ENCODE measurements around the gene BOD1L1.
"Not testable (repeated sequence)": the region's sequence is repeated elsewhere in the genome, so short reads cannot be mapped to it uniquely, and the experiment has no call there.

The BOD1L1 gene

GRCh38 chr4:13618212-13618806 lies 9.2 kb downstream of the BOD1L1 start:
- no peak for DNase-seq

- no peak for DNase-seq
Measured at GRCh38 chr4:13617801-13618200, 9.7 kb downstream of the BOD1L1 start.

- DNase-seq, result no peak
Measured at GRCh38 chr4:13616597-13616996, 10.9 kb downstream of the BOD1L1 start.

DNA sequence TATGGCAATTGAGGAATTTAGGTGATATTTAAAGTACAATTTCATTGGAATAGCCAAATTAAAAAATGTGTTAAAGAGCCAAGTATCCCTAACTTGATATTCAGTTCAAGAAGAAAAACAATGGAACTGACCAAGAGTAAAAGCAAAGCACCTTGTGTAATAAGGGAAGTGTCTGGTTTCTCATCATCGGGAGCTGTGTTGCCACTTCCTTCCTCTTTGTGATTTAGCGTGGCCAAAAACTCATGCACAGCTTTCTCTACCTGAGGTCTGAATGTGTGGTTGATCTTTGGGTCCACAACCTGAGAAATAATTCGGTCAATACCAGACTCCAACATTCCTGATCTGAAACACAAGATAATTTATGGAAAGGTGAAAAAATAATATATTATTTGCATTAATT lies 12.4 kb downstream of the BOD1L1 start:
- DNase-seq, result no peak

DNA sequence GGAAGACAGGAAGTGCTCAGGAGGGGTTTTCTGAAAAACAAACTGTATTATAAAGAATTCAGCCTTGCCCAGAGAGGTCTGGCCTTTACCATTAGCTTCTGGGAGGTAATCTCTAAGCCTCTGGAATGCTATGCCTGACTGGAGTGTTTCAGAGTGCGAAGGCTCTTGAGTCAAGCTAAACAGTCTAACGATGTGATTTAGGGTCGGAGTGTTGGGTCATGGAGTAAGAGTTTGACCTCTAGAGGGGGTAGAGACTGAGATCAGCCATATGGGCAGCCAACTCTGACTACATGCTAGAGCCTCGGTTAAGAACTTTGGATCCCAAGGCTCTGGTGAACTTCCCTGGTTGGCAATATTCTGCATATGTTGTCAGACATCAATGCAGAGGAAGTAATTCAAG lies 15.0 kb downstream of the BOD1L1 start:
- no peak for DNase-seq

GRCh38 chr4:13611283-13611842 lies 16.2 kb downstream of the BOD1L1 start:
- DNase-seq, result no peak

DNA sequence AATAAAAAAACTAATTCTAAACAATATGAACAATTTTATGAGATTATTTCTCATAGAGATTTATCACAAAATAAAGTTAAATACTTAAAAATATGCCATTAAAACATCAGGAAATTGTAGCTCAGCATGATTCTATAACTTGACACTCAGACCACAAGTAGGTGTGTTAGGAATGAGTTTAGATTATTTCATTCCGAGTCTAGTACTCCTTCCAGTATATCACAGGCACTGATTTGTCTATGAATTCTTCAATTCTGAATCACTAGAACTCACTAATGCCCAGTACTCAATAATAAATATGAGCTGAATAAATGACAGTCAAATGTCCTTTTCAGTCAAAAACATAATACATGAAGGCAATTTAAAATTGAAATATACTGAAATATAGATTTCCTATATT lies 22.2 kb downstream of the BOD1L1 start:
- no peak for DNase-seq

DNA sequence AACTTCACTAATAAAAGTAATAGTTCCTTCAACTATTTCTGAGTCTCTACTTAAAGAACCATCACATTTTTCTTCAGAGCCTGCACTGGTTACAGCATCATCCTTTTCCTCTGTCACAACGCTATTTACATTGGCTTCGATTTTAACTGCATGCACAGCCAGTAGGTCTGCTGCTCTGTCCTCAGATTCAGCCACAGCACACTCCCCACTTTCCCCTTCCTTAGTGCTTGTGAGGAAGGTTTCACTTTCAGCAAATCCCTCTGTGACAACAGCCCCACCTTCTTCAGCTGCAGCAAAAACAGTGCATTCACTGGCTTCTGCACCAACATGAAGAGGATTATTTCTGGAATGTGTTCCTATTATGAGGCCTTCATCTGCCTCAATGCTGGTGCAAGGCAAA lies 25.7 kb downstream of the BOD1L1 start:
- DNase-seq, result no peak

DNA sequence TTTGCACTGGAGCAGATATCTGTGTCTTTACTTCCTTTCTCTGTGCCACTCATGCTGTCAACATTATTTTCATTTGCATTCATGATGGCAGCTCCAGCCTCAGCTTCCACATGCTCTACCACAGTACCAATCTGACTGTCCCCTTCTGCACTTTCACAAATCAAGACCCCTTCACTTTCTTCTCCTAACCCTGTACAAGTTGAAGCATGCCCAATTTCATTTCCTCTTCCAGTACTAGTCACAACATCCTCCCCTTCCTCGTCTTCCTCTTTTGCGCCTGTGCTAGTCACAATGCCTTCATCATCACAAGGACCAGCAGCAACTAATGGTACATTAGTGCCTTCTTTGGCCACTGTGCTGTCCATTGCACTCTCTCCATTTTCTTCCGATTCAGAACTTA lies 26.5 kb downstream of the BOD1L1 start:
- no peak for DNase-seq

DNA sequence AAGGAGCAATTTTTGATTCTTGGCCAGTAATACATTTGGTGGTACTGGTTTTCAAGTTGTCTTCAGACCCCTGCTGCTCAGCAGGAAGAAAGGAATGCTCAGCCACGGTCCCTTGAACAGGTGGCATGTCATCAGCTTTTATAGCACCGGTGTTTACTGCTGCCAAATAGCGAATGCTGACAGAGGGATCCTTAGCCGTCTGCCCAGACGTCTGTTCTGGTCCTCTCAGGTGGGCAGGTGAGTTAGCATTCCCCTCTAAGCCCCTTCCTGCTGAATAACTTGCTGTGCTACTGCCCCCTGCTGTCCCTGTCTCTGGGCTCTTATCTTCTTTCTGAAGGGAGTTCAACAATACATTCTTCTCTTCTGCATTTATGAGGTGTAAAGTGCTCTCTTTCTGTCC lies 28.4 kb downstream of the BOD1L1 start:
- DNase-seq, result no peak

DNA sequence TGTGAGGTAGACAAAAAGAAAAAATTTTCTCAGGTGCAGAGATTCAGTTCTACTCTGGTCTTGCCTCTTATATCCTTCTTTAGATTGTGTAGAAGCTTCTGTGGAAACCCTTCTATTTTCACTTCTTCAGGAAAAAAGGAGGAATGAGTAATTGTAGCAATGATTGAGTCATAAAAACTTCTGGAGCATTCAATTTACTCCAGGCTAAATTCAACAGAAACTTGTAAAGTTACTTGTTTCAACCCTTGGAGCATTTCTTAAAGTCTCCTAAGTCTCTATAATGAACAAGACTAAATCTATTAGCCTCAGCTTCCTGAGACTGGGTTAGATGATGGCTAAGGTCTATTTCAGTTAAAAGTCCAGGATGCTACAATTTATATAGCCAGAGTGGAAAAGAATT lies 29.9 kb downstream of the BOD1L1 start:
- DNase-seq, result no peak

DNA sequence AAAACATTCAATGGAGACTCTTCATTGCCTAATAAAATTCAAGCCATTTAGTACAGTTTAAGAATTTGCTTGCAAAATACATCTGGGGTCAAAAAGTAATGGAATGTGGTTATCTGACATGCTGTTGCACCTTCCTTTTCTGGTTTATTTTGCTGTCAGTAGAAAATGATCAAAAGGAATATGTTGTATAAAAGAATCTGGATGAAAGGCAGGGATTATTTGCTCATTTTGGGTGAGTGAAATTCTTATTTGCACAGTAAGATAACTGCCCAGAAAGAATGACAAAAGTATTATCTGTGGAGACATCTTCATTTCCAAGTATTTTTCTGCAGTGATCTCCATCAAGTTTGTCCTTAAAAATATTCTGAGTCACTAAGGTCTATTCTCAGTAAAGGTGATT lies 30.4 kb downstream of the BOD1L1 start:
- no peak for DNase-seq

GRCh38 chr4:13592220-13592619 lies 35.3 kb downstream of the BOD1L1 start:
- DNase-seq, result no peak

DNA sequence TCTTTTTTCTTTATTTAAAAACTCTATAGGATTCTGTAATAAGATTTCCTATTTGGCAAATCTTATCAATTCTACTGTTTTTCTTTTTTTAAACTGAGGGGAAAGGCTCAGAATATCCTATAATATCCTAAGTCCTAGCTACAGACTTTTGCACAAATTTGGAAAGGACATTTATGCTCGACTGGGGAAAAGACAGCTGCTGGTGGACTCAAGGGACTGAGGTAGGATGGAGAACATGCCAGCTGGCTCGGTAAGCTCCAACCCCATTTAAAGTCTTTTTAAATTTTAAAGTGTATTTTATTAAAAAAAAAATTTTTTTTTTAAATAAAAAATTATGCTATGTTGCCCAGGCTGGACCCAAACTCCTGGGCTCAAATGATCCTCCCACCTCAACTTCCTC lies 36.8 kb downstream of the BOD1L1 start:
- no peak for DNase-seq

DNA sequence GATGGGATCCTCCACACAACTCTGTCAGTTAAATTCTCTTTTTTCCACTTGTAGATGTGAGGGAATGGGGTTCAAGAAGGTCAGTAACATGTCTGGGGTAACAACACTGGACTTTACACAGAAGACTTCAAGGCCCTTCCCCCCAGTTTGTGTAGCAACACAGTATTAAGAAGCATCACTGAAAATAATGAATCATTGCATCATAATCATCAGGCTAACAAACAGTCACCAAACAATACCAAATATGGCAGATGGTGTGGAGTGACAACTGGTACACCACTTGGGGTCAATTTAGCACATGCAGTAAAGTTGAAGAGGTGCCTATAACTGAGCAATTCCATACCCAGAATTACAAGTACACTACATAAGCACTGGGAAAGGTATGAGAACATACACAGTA lies 38.6 kb downstream of the BOD1L1 start:
- DNase-seq, result no peak

- DNase-seq, result no peak
Measured at GRCh38 chr4:13584481-13584880, 43.0 kb downstream of the BOD1L1 start.

DNA sequence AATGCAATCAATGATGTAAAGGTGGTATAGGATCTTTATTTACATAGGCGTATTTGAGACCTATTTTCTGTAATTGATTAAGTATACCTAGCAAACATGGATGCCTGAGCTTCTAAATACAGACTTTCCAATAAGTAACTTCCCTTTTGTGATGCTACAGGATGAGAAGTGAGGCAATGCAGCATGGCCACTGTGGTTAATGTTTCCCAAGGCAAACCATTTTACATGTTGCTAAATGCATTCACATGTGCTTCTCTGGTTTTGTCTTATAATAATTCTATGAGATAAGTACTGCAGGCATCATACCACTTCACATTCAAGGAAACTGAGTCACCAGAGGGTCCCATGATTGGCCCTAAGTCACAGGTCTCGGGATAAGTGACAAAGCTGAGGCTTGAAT lies 47.5 kb downstream of the BOD1L1 start:
- no peak for DNase-seq

DNA sequence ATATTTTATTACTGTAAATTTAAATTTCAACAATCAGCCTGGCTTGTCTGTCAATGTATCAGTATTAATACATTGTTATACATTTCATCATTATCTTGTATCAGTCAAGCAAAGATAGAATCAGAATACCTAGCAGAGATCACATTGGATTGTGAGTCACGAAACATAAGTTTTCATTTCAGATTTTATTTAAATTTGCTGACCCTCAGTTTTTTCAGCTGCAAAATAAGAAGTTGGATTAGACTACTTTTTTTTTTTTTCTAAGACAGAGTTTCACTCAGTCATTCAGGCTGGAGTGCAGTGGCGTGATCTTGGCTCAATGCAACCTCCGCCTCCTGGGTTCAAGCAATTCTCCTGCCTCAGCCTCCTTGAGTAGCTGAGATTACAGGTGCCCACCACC lies 49.9 kb downstream of the BOD1L1 start:
- no peak for DNase-seq

GRCh38 chr4:13570916-13571315 lies 56.6 kb downstream of the BOD1L1 start:
- no peak for DNase-seq

DNA sequence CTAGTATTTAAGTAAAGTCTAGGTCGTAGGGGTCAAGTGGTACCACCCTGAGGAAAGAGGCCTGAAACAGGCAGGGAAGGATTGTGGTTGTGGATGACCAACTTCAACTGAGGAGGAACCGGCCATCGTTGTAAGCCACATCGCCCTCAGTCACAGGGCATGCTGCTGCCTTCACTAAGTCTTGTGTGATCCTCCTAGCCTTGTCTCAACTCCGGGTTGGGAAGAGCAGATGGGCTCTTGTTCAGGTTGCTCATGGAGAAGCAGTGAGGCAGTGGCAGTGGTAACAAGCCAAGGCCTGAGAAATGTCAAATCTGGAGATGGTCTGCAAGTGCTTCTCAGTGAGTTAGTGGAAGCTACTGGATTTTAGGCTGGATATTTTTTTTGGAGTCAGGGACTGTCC lies 60.4 kb downstream of the BOD1L1 start:
- DNase-seq, result no peak

DNA sequence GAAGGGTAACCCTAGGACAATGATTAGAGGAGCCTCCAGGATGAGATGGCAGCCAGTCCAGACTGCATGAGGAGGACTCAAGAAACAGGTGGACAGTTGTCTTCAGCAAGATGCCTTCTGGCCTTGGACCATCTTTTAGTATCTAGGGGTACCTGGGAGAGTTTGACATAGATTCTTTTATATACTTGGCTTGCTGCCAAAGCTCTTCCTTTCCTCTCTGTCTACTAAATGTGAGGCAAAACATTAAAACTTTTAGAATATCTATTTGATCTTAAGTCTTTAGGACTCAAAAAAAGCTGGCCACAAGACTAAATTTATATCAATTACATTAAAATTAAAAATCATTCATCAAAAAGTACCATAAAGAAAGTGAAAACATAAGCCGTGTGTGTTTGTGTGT lies 64.6 kb downstream of the BOD1L1 start:
- no peak for DNase-seq

DNA sequence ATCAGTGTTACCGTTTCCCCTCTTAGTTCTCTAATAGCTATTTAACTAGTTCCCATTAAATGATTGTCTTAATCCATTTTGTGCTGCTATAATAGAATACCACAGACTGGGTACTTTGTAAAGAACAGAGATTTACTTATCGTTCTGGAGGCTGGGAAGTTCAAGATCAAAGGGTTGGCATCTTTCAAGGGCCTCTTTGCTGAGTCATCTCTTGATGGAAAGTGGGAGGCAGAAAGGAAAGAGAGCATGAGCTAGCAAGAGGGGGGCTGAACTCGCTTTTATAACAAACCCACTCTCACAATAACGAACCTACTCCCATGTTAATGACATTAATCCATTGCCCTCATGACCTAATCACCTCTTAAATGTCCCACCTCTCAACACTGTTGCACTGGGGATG lies 65.9 kb downstream of the BOD1L1 start:
- DNase-seq, result no peak

GRCh38 chr4:13560111-13560510 lies 67.4 kb downstream of the BOD1L1 start:
- not testable (repeated sequence) for DNase-seq

DNA sequence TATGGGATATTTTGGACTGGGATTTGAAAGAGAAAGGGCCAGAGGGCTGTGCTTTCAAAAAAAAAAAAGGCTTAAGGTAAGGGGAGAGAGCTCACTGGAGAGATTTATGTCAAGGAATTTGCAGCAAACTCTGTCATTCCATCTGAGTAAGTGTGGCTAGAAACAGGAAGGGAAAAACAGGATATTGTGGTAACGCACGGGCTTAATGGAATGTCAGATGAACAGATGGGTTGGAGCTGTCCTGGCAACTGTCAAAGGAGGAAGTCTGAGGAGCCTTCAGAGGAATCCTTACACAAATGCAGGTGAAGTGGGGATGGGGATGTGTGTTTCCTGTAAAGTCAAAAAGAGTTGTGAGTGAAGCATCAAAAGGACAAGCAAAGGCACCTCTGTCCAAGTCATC lies 68.1 kb downstream of the BOD1L1 start:
- no peak for DNase-seq

DNA sequence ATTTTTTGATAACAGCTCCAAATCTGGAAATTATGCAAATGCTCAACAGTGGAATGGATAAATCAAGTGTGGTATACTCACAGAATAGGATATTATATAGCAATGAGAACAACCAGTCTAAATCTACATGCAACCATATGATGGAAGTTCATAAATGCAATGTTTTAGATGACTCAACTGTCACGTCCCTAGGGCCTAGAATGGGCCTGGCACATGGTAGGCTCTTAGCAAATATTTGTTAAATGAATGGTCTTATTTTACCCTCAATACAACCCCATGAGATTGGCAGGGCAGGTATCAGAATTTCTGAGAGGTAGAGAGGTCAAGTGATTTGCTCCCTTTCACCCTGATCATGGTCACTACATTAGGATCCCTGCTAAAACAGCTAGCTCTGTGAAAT lies 68.6 kb downstream of the BOD1L1 start:
- DNase-seq, result no peak

- no peak for DNase-seq
Measured at GRCh38 chr4:13555325-13555724, 72.2 kb downstream of the BOD1L1 start.
